ENCODE results near the gene COX17.
"Not testable (repeated sequence)": the region's sequence is repeated elsewhere in the genome, so short reads cannot be mapped to it uniquely, and the experiment has no call there.

The COX17 gene, protein sequence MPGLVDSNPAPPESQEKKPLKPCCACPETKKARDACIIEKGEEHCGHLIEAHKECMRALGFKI

GRCh38 chr3:119676771-119677640 lies at the start of gene COX17:
TSS of gene COX17 (minus strand) at chr3:119677406. CDS start at chr3:119677310, 96 bp downstream.
- peak; percentile 98 for DNase-seq (ENCODE audit: low spot score)

GRCh38 chr3:119726909-119727308 lies 49.7 kb upstream of the COX17 start:
- DNase-seq (ENCODE audit: low spot score), result no peak

GRCh38 chr3:119723022-119723421 lies 45.8 kb upstream of the COX17 start:
- no peak for DNase-seq (ENCODE audit: low spot score)

DNA sequence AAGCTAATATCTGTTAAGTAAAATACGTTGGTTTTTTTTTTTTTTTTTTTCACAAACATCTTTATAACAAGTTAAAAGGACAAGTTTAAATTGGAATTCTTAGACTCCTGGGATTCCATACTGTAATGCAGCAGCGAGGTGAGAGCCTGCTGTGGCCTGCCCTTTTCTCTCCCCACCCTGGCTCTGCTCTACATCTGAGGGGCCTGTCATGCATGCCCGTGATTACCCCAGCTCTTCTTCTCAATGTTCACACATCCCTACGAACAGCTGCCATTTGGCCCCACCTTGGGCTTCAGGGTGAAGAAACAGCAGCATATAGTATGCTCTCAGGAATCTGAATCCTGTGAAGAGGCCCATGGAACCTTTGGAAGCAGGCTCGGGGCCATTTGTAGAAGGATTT lies 40.3 kb upstream of the COX17 start:
- DNase-seq (ENCODE audit: low spot score), result no peak

DNA sequence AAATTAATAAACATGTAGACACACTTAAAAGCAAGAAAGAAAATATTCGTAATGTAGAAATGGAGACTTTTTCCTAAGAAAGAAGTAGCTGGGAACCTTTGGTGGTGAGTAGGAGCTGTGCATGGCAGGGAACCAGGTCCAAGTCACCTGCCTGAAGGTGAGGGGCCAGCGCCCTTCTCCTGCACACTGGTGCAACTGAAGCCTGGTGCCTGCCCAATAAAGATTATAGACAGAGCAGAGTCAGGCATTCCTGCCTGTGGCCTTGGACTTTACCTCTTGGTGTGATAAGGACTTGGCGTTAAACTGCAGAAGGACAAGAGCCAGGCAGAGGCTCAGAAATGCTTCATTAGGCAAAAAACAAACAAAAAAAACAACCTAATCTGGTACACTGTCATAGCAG lies 39.8 kb upstream of the COX17 start:
- no peak for DNase-seq (ENCODE audit: low spot score)

DNA sequence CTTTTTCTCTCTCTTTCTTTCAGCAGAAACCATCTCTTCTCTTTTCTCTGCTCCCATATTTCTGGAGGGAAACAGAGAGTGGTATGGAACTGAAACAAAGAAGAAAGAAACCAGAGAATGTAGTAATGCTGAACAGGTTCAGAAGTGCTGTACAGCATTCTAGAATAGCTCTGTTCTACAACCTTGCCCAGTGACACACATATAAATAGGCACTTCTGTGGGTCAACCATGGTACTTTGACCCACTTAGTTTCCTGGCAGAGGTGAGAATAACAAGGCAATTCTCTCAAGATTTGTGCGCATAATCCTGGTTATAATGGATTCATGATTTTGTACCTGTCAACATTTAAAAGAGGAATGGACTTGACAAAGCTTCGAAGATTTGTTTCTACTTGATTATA lies 37.9 kb upstream of the COX17 start:
- no peak for DNase-seq (ENCODE audit: low spot score)

DNA sequence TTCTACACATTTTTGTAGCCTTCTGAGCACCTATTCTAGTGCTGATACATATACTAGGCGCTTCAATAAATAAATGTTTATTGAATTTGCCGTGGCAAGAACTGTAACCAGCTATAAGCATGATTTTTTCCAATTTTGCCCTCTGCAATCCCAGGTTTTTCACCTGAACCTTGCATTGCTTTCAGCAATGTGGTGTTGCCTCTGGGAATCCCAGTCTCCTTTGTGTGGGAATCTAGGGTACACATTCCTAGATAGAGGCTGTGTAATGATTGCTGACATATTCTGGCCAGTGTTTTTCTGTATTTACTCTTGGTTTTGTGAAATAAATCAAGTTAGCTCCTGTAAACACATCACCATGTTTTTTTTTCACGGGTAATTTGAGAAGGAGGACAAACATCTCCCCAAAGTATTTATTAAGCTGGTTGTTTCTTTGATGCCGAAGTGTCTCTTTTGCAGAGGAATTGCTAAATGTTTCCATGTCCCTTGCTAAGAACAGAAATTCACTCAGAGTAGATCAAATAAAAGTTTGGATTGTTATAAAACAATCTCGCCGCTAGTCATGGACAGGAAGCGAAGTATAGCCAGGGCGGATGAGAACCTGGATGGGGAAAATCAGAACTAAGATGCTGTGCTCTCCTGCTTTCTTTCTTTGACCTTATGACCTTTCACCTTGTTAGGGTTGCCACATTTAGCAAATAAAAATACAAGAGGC lies 26.8 kb upstream of the COX17 start:
- DNase-seq (ENCODE audit: low spot score), result no peak

GRCh38 chr3:119702530-119703527 lies 25.6 kb upstream of the COX17 start, which contains the start of gene CFAP91:
TSS of gene CFAP91 (plus strand) at chr3:119703022. CDS start at chr3:119703099, 77 bp downstream.
- peak; percentile 82 for DNase-seq (ENCODE audit: low spot score)

DNA sequence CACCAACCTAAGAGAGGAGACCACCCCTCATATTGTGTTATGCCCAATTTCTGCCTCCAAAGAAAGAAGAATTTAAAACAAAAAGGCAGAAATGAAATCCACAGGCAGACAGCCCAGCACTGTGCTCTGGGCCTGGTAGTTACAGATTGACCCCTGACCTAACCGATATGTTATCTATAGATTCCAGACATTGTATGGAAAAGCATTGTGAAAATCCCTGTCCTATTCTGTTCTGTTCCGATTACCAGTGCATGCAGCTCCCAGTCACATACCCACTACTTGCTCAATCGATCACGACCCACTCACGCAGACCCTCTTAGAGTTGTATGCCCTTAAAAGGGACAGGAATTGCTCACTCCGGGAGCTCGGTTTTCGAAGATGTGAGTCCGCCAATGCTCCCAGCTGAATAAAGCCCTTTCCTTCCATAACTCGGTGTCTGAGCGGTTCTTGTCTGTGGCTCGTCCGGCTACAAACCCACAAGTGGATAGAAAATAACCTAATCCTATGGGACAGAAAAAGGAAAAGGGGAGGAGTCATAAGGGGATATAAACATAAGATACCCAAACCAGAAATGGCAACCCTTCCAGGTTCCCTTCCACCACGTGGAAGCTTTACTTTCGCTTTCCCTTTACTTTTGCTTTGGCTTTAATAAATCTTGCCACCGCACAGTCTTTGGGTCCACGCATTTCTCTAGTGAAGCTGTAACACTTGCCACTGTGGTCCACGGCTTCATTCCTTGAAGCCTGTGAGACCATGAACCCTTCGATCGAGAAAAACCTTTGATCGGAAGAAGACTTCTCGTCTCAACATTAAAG lies 23.9 kb upstream of the COX17 start:
- DNase-seq (ENCODE audit: low spot score), result no peak

- DNase-seq (ENCODE audit: low spot score), result peak; percentile 37
Observed at GRCh38 chr3:119700269-119700919, 23.2 kb upstream of the COX17 start.

GRCh38 chr3:119697394-119697793 lies 20.2 kb upstream of the COX17 start:
- DNase-seq (ENCODE audit: low spot score), result no peak

DNA sequence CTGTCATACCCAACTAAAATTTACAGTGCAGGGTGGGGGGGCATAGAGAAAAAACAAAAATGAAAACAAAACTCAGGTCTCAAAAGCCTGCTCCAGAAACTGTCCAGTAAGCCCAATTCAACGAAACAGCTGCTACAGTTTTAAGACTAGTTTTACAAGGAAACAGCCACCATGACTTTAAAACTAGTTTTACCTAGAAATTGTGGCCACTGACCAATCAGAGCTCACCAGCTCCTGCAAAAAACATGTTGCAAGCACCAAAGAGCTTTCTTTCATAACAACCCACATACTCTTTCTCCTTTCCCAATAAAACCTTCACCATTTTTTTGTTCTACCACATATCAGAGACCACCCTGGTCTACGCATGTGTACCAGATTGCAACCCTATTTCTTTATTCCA lies 18.3 kb upstream of the COX17 start:
- DNase-seq (ENCODE audit: low spot score), result no peak

DNA sequence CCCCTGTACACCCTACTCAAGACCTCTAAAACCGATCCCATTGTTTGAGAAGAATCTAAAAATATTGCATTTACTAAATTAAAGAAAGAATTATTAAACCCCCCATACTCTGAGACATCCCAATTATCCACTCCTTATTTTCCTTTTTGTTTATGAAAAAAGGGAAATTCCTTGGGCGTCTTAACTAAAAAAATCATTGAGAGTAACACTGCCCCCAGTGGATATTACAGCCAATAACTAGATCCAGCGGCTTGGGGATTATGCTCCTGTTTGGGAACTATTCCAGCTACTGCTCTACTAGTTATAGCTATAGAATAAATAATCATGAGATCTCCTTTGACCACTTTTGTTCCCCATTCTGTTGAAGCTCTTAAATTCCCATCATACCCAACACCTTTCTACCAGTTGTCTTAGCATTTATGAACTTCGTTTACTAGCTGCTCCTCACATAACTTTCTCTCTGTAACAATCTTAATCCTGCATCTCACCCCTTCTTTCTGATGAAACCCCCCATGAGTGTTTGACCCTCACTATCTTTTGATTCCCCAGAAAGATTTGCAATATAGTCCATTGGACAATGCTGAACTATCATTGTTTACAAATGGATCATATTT lies 12.9 kb upstream of the COX17 start:
- DNase-seq (ENCODE audit: low spot score), result no peak

DNA sequence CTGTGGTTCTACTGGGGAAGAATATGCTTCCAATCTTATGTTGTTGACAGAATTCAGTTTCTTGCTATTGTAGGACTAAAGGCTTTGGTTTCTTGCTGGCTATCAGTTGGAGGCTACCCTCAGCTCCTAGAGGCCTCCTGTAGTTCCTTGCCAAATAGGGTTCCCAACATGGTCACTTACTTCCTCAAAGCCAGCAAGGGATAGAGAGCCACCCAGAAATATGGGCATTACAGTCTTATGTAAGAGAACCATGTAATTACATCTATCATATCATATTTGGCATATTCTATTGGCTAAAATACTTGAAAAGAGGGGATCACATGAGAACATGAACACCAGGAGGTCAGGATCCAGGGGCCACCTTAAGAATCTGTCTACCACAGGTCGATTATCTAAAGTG lies 6.2 kb upstream of the COX17 start:
- DNase-seq (ENCODE audit: low spot score), result no peak

GRCh38 chr3:119681279-119681678 lies 4.1 kb upstream of the COX17 start:
- peak; percentile 4 for DNase-seq (ENCODE audit: low spot score)

- DNase-seq (ENCODE audit: low spot score), result no peak
Observed at GRCh38 chr3:119679874-119680273, 2.7 kb upstream of the COX17 start.

DNA sequence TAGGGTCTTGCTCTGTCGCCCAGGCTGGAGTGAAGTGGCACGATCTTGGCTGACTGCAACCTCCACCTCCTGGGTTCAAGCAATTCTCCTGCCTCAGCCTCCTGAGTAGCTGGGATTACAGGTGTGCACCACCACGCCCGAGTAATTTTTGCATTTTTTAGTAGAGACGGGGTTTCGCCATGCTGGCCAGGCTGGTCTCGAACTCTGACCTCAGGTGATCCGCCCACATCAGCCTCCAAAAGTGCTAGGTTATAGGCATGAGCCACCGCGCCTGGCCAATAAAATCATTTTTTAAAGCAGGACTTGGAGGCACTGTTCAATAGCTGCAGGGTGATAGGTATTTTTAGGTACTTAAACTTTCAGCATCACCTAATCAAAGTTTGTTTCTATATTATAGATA lies 1.0 kb upstream of the COX17 start:
- DNase-seq (ENCODE audit: low spot score), result not testable (repeated sequence)

DNA sequence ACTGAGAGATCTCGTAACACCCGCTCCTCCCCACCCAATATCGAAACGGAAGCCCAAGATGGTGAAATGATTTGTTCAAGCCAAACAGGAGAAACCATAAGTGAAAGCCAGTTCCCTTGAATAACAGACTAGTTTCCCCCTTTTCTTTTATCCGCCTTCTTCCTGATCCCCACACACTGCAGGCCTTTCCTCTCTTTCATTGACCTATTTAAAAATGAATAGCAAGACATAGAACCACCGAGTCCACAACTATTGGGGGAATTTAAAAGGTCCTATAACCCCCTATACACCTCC lies 382 bp upstream of the COX17 start:
- DNase-seq (ENCODE audit: low spot score), result no peak

DNA sequence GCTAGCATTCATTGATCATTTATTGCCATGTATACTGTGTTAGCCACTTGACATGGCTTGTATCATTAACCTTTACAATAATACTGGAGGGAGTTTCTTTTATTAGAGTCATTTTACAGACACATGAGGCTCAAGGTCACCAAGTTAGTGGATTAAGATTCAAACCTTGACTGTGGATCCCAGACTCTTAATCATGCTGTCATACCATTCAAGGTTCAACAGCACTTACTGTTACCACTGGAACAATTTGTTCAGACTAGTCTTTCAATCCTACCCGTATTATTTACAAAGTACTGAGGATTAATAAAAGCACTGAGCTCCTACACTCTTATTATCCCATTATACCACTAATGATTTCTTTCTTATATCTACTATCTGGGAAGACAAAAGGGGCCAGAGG lies 1.2 kb downstream of the COX17 start:
- DNase-seq (ENCODE audit: low spot score), result no peak

DNA sequence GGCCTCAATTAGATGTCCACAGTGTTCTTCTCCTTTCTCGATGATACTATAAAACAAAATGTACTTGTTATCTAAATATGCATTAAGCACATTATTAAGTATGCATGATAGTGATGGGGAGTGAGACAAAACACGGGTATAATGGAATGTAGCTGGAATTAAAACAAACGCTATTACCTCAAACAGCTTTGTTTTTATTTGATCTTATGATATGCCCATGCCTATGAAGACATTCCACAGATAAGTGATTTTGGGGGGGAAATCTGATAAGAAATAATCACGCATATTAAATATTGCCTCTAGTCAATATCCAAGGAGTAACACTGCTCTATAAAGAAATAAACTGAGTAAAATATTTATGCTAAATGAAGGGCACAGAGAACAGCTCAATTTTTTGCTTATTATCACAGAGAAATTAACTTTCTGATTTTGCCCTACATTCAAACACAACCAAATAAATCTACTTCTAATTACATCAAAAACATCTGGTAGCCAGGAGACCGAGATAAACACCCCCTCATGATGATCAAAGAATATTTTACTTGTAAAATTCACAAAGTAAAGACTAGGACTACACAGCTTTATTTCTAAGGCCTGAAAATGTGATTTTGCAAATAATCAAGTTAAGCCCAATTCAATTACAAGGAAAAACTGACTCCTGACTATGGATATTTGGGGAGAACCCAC lies 1.9 kb downstream of the COX17 start:
- no peak for DNase-seq (ENCODE audit: low spot score)

Data from CD4-positive, alpha-beta T cell treated with Interleukin-6 at 100 ng/mL for 8 hours (primary cell).